Activated T-cell treated with anti-CD3 and anti-CD28 coated beads, Interleukin-2, amount 50 U/mL, for 72 hours (primary cell): Measurements from ENCODE around the gene KRT74. TPM values are rescaled to one million over a fixed set of nuclear protein-coding genes. Genes with fewer than 3 reads are reported as not detected.

Experiments used
- ATAC-seq, 2 donors: fragments of 150-1000 bp; cut with Tn5 transposase; replicated peaks in 1 of 2; 2 replicates each; pipeline ENCODE4 v1.10.0; 2021; ENCODE audit warnings: moderate library complexity in 2 of 2, mild to moderate bottlenecking in 1 of 2
- DNase-seq, 2 donors: peaks; one replicate each; pipeline ENCODE4 v3.0.0; 2021 to 2022; ENCODE audit warnings: mixed read lengths in 1 of 2
- H3K27ac Mint-ChIP-seq: one replicate; pipeline ENCODE4 v1.8.0; 2022; ENCODE audit warnings: mild to moderate bottlenecking, moderate library complexity, mixed read lengths
- H3K27me3 Mint-ChIP-seq: one replicate; pipeline ENCODE4 v1.8.0; 2022; ENCODE audit warnings: low read depth, mixed read lengths
- H3K36me3 Mint-ChIP-seq, 2 donors: one replicate each; pipeline ENCODE4 v1.8.0; 2022; ENCODE audit warnings: mixed read lengths in 2 of 2, mild to moderate bottlenecking in 1 of 2; ENCODE audit not compliant: insufficient read depth in 2 of 2
- H3K4me1 Mint-ChIP-seq: one replicate; pipeline ENCODE4 v1.8.0; 2022; ENCODE audit warnings: low read depth, mixed read lengths
- H3K4me3 Mint-ChIP-seq, 2 donors: one replicate each; pipeline ENCODE4 v1.8.0; 2022; ENCODE audit warnings: mild to moderate bottlenecking in 2 of 2, mixed read lengths in 2 of 2, moderate library complexity in 2 of 2
- H3K9me3 Mint-ChIP-seq, 2 donors: one replicate each; pipeline ENCODE4 v1.8.0; 2022; ENCODE audit warnings: mixed read lengths in 2 of 2
- total RNA-seq, 2 donors: library from RNA; stranded (reverse); gene quantifications; one replicate each; pipeline ENCODE4 v1.2.3, GENCODE V29; 2022

The KRT74 gene
- total RNA-seq, 2 donors from 2014 or later: 0.12 TPM; not detected in 1

GRCh38 chr12:52557476-52557875 is 16.2 kb downstream of the KRT74 start:
- no peak overlapping the region for H3K27ac Mint-ChIP-seq

GRCh38 chr12:52555577-52555976 is 18.1 kb downstream of the KRT74 start:
- no peak overlapping the region for H3K27ac Mint-ChIP-seq
- H3K27me3 Mint-ChIP-seq: peaks cover 14% of the 10 kb centered on the region
- H3K9me3 Mint-ChIP-seq: no peaks in the 10 kb centered on the region
- no peak for ATAC-seq
- DNase-seq: no peak
- H3K36me3 Mint-ChIP-seq: no peaks in the 10 kb centered on the region
- H3K4me1 Mint-ChIP-seq: no peaks in the 10 kb centered on the region
- H3K4me3 Mint-ChIP-seq: no peak overlapping the region

More at GRCh38 chr12:52557476-52557875, 16.2 kb downstream of the KRT74 start:
- no peaks in the 10 kb centered on the region for H3K4me1 Mint-ChIP-seq
- ATAC-seq: no peak
- H3K9me3 Mint-ChIP-seq: no peaks in the 10 kb centered on the region
- H3K4me3 Mint-ChIP-seq: no peak overlapping the region
- H3K36me3 Mint-ChIP-seq: no peaks in the 10 kb centered on the region
- H3K27me3 Mint-ChIP-seq: no peaks in the 10 kb centered on the region
- DNase-seq: no peak

- no peaks in the 10 kb centered on the region for H3K36me3 Mint-ChIP-seq
- H3K27ac Mint-ChIP-seq: no peak within 1 kb of the TSS
- H3K27me3 Mint-ChIP-seq: peaks cover 16% of the 10 kb centered on the region
- no peaks in the 10 kb centered on the region for H3K9me3 Mint-ChIP-seq
- no peaks in the 10 kb centered on the region for H3K4me1 Mint-ChIP-seq
- no peak for ATAC-seq
- DNase-seq: no peak
- H3K4me3 Mint-ChIP-seq: no peak within 1 kb of the TSS
Observed at GRCh38 chr12:52552681-52553195, 20.9 kb downstream of the KRT74 start, which contains the start of gene KRT71. TSS of gene KRT71 (minus strand) at chr12:52553145. CDS start at chr12:52553077, 68 bp downstream.

- no peak overlapping the region for H3K27ac Mint-ChIP-seq
- peaks cover 16% of the 10 kb centered on the region for H3K27me3 Mint-ChIP-seq
- no peaks in the 10 kb centered on the region for H3K36me3 Mint-ChIP-seq
- DNase-seq: no peak
- H3K9me3 Mint-ChIP-seq: no peaks in the 10 kb centered on the region
- no peak for ATAC-seq
- no peaks in the 10 kb centered on the region for H3K4me1 Mint-ChIP-seq
- no peak overlapping the region for H3K4me3 Mint-ChIP-seq
Observed at GRCh38 chr12:52552055-52552454, 21.6 kb downstream of the KRT74 start.

- Mint-ChIP-seq H3K36me3 (no peaks in the 10 kb centered on the region), H3K27ac (no peak overlapping the region), H3K4me3 (no peak overlapping the region), H3K27me3 (peaks cover 16% of the 10 kb centered on the region), H3K4me1 (no peaks in the 10 kb centered on the region), H3K9me3 (no peaks in the 10 kb centered on the region)
- DNase-seq (no peak), ATAC-seq (no peak)
Observed at GRCh38 chr12:52551216-52551865, 22.3 kb downstream of the KRT74 start.

GRCh38 chr12:52546126-52546525 is 27.5 kb downstream of the KRT74 start:
- Mint-ChIP-seq H3K4me1 (peaks cover 7% of the 10 kb centered on the region), H3K4me3 (no peak overlapping the region), H3K27ac (no peak overlapping the region), H3K9me3 (no peaks in the 10 kb centered on the region), H3K36me3 (no peaks in the 10 kb centered on the region), H3K27me3 (peaks cover 6% of the 10 kb centered on the region)
- DNase-seq (no peak), ATAC-seq (no peak)

- ATAC-seq (no peak), DNase-seq (no peak)
- Mint-ChIP-seq H3K4me1 (peaks cover 7% of the 10 kb centered on the region), H3K9me3 (no peaks in the 10 kb centered on the region), H3K27me3 (no peaks in the 10 kb centered on the region), H3K27ac (no peak overlapping the region), H3K36me3 (no peaks in the 10 kb centered on the region), H3K4me3 (no peak overlapping the region)
Observed at GRCh38 chr12:52543985-52544883, 29.4 kb downstream of the KRT74 start.

- no peaks in the 10 kb centered on the region for H3K36me3 Mint-ChIP-seq
- no peaks in the 10 kb centered on the region for H3K9me3 Mint-ChIP-seq
- H3K27me3 Mint-ChIP-seq: no peaks in the 10 kb centered on the region
- no peak overlapping the region for H3K4me3 Mint-ChIP-seq
- H3K4me1 Mint-ChIP-seq: peaks cover 7% of the 10 kb centered on the region
- DNase-seq (no peak), ATAC-seq (no peak)
- H3K27ac Mint-ChIP-seq: no peak overlapping the region
Observed at GRCh38 chr12:52542785-52543318, 30.8 kb downstream of the KRT74 start.

- no peaks in the 10 kb centered on the region for H3K9me3 Mint-ChIP-seq
- H3K4me3 Mint-ChIP-seq: no peak overlapping the region
- DNase-seq (no peak), ATAC-seq (no peak)
- no peaks in the 10 kb centered on the region for H3K27me3 Mint-ChIP-seq
- H3K36me3 Mint-ChIP-seq: no peaks in the 10 kb centered on the region
- no peak overlapping the region for H3K27ac Mint-ChIP-seq
- H3K4me1 Mint-ChIP-seq: peaks cover 7% of the 10 kb centered on the region
Observed at GRCh38 chr12:52542157-52542556, 31.5 kb downstream of the KRT74 start.

- Mint-ChIP-seq H3K9me3 (no peaks in the 10 kb centered on the region), H3K27me3 (no peaks in the 10 kb centered on the region), H3K4me3 (no peak overlapping the region), H3K4me1 (peaks cover 7% of the 10 kb centered on the region), H3K36me3 (no peaks in the 10 kb centered on the region), H3K27ac (no peak overlapping the region)
- no peak for DNase-seq
- ATAC-seq: no peak
Observed at GRCh38 chr12:52541709-52542108, 31.9 kb downstream of the KRT74 start.

- Mint-ChIP-seq H3K27ac (no peak overlapping the region), H3K4me3 (no peak overlapping the region), H3K4me1 (peaks cover 7% of the 10 kb centered on the region), H3K36me3 (no peaks in the 10 kb centered on the region), H3K9me3 (no peaks in the 10 kb centered on the region), H3K27me3 (no peaks in the 10 kb centered on the region)
- no peak for ATAC-seq
- DNase-seq: no peak
Observed at GRCh38 chr12:52540531-52540930, 33.1 kb downstream of the KRT74 start.

- Mint-ChIP-seq H3K4me3 (no peak overlapping the region), H3K36me3 (no peaks in the 10 kb centered on the region), H3K9me3 (no peaks in the 10 kb centered on the region), H3K4me1 (peaks cover 7% of the 10 kb centered on the region), H3K27ac (no peak overlapping the region), H3K27me3 (no peaks in the 10 kb centered on the region)
- ATAC-seq (no peak), DNase-seq (no peak)
Observed at GRCh38 chr12:52539821-52540173, 33.8 kb downstream of the KRT74 start.

- no peaks in the 10 kb centered on the region for H3K9me3 Mint-ChIP-seq
- no peaks in the 10 kb centered on the region for H3K27me3 Mint-ChIP-seq
- ATAC-seq: no peak
Observed at GRCh38 chr12:52539083-52539820, 34.4 kb downstream of the KRT74 start.

More at GRCh38 chr12:52539083-52539820, 34.4 kb downstream of the KRT74 start:
- DNase-seq: no peak
- Mint-ChIP-seq H3K4me1 (peaks cover 7% of the 10 kb centered on the region), H3K4me3 (no peak overlapping the region), H3K27ac (no peak overlapping the region), H3K36me3 (no peaks in the 10 kb centered on the region)
